H9 (cell line): Measurements from ENCODE around the gene KCNN3. TPM values are rescaled to one million over a fixed set of nuclear protein-coding genes. Genes with fewer than 3 reads are reported as not detected.

Source experiments
- DNase-seq: peaks from one replicate; pipeline ENCODE4 v3.0.0-alpha.2; 2017
- H2AFZ ChIP-seq: one replicate; pipeline ENCODE4 v1.6.1; 2013; ENCODE audit warnings: mild to moderate bottlenecking, low read length, control low read depth, moderate library complexity
- H2AK5ac ChIP-seq: 2 replicates; pipeline ENCODE4 v1.6.1; 2013; ENCODE audit warnings: low read length, control low read depth, mixed read lengths; ENCODE audit not compliant: insufficient read length
- H2BK120ac ChIP-seq: one replicate; pipeline ENCODE4 v1.6.1; 2013; ENCODE audit warnings: low read depth, mild to moderate bottlenecking, low read length, control low read depth, inconsistent platforms; ENCODE audit not compliant: poor library complexity, severe bottlenecking
- H2BK12ac ChIP-seq: 2 replicates; pipeline ENCODE4 v1.6.1; 2013; ENCODE audit warnings: low read length, control low read depth, mixed read lengths, low read depth; ENCODE audit not compliant: insufficient read length
- H2BK15ac ChIP-seq: 2 replicates; pipeline ENCODE4 v1.6.1; 2013; ENCODE audit warnings: low read depth, low read length, control low read depth
- H2BK20ac ChIP-seq: one replicate; pipeline ENCODE4 v1.6.1; 2013; ENCODE audit warnings: low read depth, mild to moderate bottlenecking, low read length, control low read depth, inconsistent platforms; ENCODE audit not compliant: poor library complexity, severe bottlenecking
- H2BK5ac ChIP-seq: 2 replicates; pipeline ENCODE4 v1.6.1; 2013; ENCODE audit warnings: low read length, control low read depth, mixed read lengths; ENCODE audit not compliant: insufficient read length
- H3K14ac ChIP-seq: 2 replicates; pipeline ENCODE4 v1.6.1; 2013; ENCODE audit warnings: low read length, control low read depth; ENCODE audit not compliant: insufficient read depth
- H3K18ac ChIP-seq: 2 replicates; pipeline ENCODE4 v1.6.1; 2013; ENCODE audit warnings: low read depth, mild to moderate bottlenecking, mixed read lengths, low read length, control low read depth; ENCODE audit not compliant: insufficient read length
- H3K23ac ChIP-seq: 2 replicates; pipeline ENCODE4 v1.6.1; 2013; ENCODE audit warnings: low read length, control low read depth, mixed read lengths, low read depth; ENCODE audit not compliant: insufficient read length
- H3K23me2 ChIP-seq: 2 replicates; pipeline ENCODE4 v1.6.1; 2013; ENCODE audit warnings: low read depth, mild to moderate bottlenecking, mixed read lengths, low read length, control low read depth; ENCODE audit not compliant: insufficient read length, poor library complexity, severe bottlenecking
- H3K27ac ChIP-seq: 2 replicates; pipeline ENCODE4 v1.5.1; 2013; ENCODE audit warnings: low read length, control low read depth, mixed read lengths, low read depth; ENCODE audit not compliant: insufficient read length
- H3K27me3 ChIP-seq: 2 replicates; pipeline ENCODE4 v1.6.1; 2013; ENCODE audit warnings: low read length, control low read depth, inconsistent platforms; ENCODE audit not compliant: insufficient read depth
- H3K4ac ChIP-seq: 2 replicates; pipeline ENCODE4 v1.6.1; 2013; ENCODE audit warnings: low read depth, mild to moderate bottlenecking, control low read depth, inconsistent platforms, low read length, moderate library complexity
- H3K4me1 ChIP-seq: 2 replicates; pipeline ENCODE4 v1.6.1; 2013; ENCODE audit warnings: low read length, control low read depth, inconsistent platforms; ENCODE audit not compliant: insufficient read depth
- H3K4me2 ChIP-seq: 2 replicates; pipeline ENCODE4 v1.6.1; 2013; ENCODE audit warnings: low read length, control low read depth, mixed read lengths; ENCODE audit not compliant: insufficient read length, insufficient read depth
- H3K56ac ChIP-seq: 2 replicates; pipeline ENCODE4 v1.6.1; 2013; ENCODE audit warnings: low read depth, mild to moderate bottlenecking, mixed read lengths, low read length, control low read depth; ENCODE audit not compliant: insufficient read length
- H3K79me1 ChIP-seq: 2 replicates; pipeline ENCODE4 v1.6.1; 2013; ENCODE audit warnings: low read depth, mild to moderate bottlenecking, moderate library complexity, low read length, control low read depth, inconsistent platforms; ENCODE audit not compliant: insufficient read depth, poor library complexity, severe bottlenecking
- H3K79me2 ChIP-seq: 2 replicates; pipeline ENCODE4 v1.6.1; 2013; ENCODE audit warnings: low read length, control low read depth, inconsistent platforms; ENCODE audit not compliant: insufficient read depth
- H3K9ac ChIP-seq: 2 replicates; pipeline ENCODE4 v1.6.1; 2013; ENCODE audit warnings: low read length, control low read depth, mixed read lengths; ENCODE audit not compliant: insufficient read length; ENCODE audit errors: extremely low read depth
- H3K9me3 ChIP-seq: one replicate; pipeline ENCODE4 v1.6.1; 2013; ENCODE audit warnings: low read depth, low read length, inconsistent platforms; ENCODE audit not compliant: control insufficient read depth
- H3T11ph ChIP-seq: one replicate; pipeline ENCODE4 v1.6.1; 2013; ENCODE audit warnings: mild to moderate bottlenecking, low read length, control low read depth, inconsistent platforms
- H4K20me1 ChIP-seq: one replicate; pipeline ENCODE4 v1.6.1; 2013; ENCODE audit not compliant: control insufficient read depth, insufficient read length, insufficient read depth
- H4K5ac ChIP-seq: 2 replicates; pipeline ENCODE4 v1.6.1; 2013; ENCODE audit warnings: low read depth, mild to moderate bottlenecking, mixed read lengths, low read length, control low read depth; ENCODE audit not compliant: insufficient read length
- H4K8ac ChIP-seq: replicated peaks from 2 replicates; pipeline ENCODE4 v1.6.1; 2013; ENCODE audit warnings: low read length, control low read depth, mixed read lengths, low read depth; ENCODE audit not compliant: insufficient read length
- H4K91ac ChIP-seq: 2 replicates; pipeline ENCODE4 v1.6.1; 2013; ENCODE audit warnings: low read depth, mild to moderate bottlenecking, moderate library complexity, mixed read lengths, low read length, control low read depth; ENCODE audit not compliant: insufficient read length
- H3K27ac Mint-ChIP-seq, 3 experiments: 2 replicates in 2 of 3; 3 replicates in 1 of 3; pipeline ENCODE4 v1.8.0; 2020 to 2021; ENCODE audit warnings: mixed read lengths in 3 of 3, mild to moderate bottlenecking in 1 of 3, moderate library complexity in 1 of 3
- H3K27me3 Mint-ChIP-seq: 2 replicates; pipeline ENCODE4 v1.8.0; 2021; ENCODE audit warnings: low read depth, mild to moderate bottlenecking, moderate library complexity, mixed read lengths
- H3K36me3 Mint-ChIP-seq, 3 experiments: 2 replicates in 2 of 3; 3 replicates in 1 of 3; pipeline ENCODE4 v1.8.0; 2020 to 2021; ENCODE audit warnings: low read depth in 3 of 3, mixed read lengths in 3 of 3; ENCODE audit not compliant: insufficient read depth in 1 of 3
- H3K4me1 Mint-ChIP-seq, 2 experiments: 2 replicates each; pipeline ENCODE4 v1.8.0; 2020; ENCODE audit warnings: mixed read lengths in 2 of 2
- H3K4me3 Mint-ChIP-seq, 2 experiments: 2 replicates in 1 of 2; 3 replicates in 1 of 2; pipeline ENCODE4 v1.8.0; 2020 to 2021; ENCODE audit warnings: mild to moderate bottlenecking in 2 of 2, mixed read lengths in 2 of 2, moderate library complexity in 1 of 2
- H3K9me3 Mint-ChIP-seq, 2 experiments: 2 replicates in 1 of 2; 3 replicates in 1 of 2; pipeline ENCODE4 v1.8.0; 2020; ENCODE audit warnings: mild to moderate bottlenecking in 2 of 2, mixed read lengths in 2 of 2, moderate library complexity in 1 of 2
- CTCF ChIP-seq: fragments of 200-600 bp; sonication (generic); conservative IDR thresholded peaks from 3 replicates; pipeline ENCODE4 v1.8.0; 2021; ENCODE audit warnings: antibody characterized with exemption, mild to moderate bottlenecking
- WGBS: extraction: QIAGEN DNeasy Blood & Tissue Kit; methylation state at CpG from one replicate; pipeline ENCODE4 v1.1.7; 2013; ENCODE audit warnings: missing lambda C conversion rate, low lambda C conversion rate, mixed read lengths; ENCODE audit not compliant: insufficient read length; ENCODE audit errors: extremely low coverage; 5-methylcytosine and 5-hydroxymethylcytosine counted together
- total RNA-seq: library from RNA; stranded (reverse); gene quantifications from 2 replicates; pipeline ENCODE4 v1.2.1, GENCODE V29; 2021

Gene KCNN3
- total RNA-seq, 1 experiment from 2014 or later, result 0.83 TPM

GRCh38 chr1:154855186-154855851, 14.8 kb downstream of the KCNN3 start:
- Histone ChIP-seq H4K91ac (no peak overlapping the region), H3K56ac (no peak overlapping the region), H3K4me2 (no peak overlapping the region), H4K5ac (no peak overlapping the region), H3K27ac (no peak overlapping the region), H3K23me2 (no peaks in the 10 kb centered on the region), H2AK5ac (no peak overlapping the region), H3K79me2 (no peaks in the 10 kb centered on the region; the same call in 1 of the 2 replicates), H3K9me3 (no peaks in the 10 kb centered on the region), H3K23ac (no peak overlapping the region), H3K4ac (no peak overlapping the region), H4K8ac (no peak overlapping the region), H4K20me1 (no peaks in the 10 kb centered on the region), H2BK20ac (no peak overlapping the region), H2AFZ (no peak overlapping the region), H2BK5ac (no peak overlapping the region), H3K9ac (no peak overlapping the region), H2BK12ac (no peak overlapping the region), H3K27me3 (no peaks in the 10 kb centered on the region), H3T11ph (no peak overlapping the region), H3K18ac (no peak overlapping the region), H3K79me1 (no peaks in the 10 kb centered on the region), H2BK120ac (no peak overlapping the region), H3K4me1 (no peaks in the 10 kb centered on the region), H3K14ac (no peak overlapping the region), H2BK15ac (no peak overlapping the region)
- Mint-ChIP-seq H3K36me3 (no peaks in the 10 kb centered on the region), H3K9me3 (no peaks in the 10 kb centered on the region), H3K4me1 (peaks cover 17 to 19% of the 10 kb centered on the region in 2 experiments), H3K4me3 (no peak overlapping the region), H3K27ac (no peak overlapping the region; a peak in 1 of 7 replicates), H3K27me3 (no peaks in the 10 kb centered on the region)
- no CpG with 5 or more reads among the region's 6 CpGs for WGBS
- no peak for DNase-seq
- no peak for TF ChIP-seq CTCF
